HG02678 (cell line): ENCODE results near the gene RNF186.
"Not testable (repeated sequence)": the region's sequence is repeated elsewhere in the genome, so short reads cannot be mapped to it uniquely, and the experiment has no call there.

Experiments used
- ATAC-seq: cut with Tn5 transposase; IDR thresholded peaks from one replicate; pipeline ENCODE4 v1.9.1; 2021; ENCODE audit warnings: mild to moderate bottlenecking, moderate library complexity; ENCODE audit not compliant: unreplicated experiment

RNF186 gene

GRCh38 chr1:19825298-19825697 is 10.2 kb upstream of the RNF186 start:
- no peak for ATAC-seq

GRCh38 chr1:19824541-19824940 is 9.5 kb upstream of the RNF186 start:
- ATAC-seq = no peak

DNA sequence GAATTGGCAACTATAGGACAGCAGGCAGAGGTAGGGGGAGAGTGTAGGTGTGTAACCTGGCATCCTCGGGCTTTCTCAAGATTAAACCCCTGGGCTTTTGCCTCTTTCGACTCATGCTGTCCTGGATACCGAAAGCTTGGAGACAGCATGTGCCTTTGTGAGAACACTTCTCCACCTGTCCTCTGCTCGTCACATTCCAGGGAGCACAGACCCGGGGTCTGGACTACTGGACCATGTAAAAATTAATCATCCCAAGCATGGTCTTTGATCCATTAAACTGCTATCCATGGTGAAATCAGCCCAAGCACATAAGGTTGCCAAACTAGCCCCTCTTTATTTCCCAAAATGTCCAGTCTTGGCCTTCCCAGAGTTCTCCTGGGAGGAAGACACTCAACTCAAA is 9.0 kb upstream of the RNF186 start:
- no peak for ATAC-seq

GRCh38 chr1:19819701-19820100 is 4.6 kb upstream of the RNF186 start:
- no peak for ATAC-seq

- ATAC-seq = no peak
These were observed 3.2 kb upstream of the RNF186 start for GRCh38 chr1:19818324-19818723.

GRCh38 chr1:19817160-19817559 is 2.1 kb upstream of the RNF186 start:
- ATAC-seq = no peak

DNA sequence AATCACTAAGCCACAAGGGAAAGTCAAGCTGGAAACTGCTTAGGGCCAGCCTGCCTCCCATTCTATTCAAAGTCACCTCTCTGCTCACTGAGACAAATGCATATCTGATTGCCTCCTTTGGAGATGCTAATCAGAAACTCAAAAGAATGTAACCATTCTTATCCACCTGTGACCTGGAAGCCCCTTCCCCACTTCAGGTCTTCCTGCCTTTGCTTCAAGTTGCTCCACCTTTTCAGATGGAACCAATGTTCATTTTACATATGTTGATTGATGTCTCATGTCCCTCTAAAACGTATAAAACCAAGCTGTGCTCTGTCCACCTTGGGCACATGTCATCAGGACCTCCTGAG is 1.6 kb upstream of the RNF186 start:
- not testable (repeated sequence) for ATAC-seq

DNA sequence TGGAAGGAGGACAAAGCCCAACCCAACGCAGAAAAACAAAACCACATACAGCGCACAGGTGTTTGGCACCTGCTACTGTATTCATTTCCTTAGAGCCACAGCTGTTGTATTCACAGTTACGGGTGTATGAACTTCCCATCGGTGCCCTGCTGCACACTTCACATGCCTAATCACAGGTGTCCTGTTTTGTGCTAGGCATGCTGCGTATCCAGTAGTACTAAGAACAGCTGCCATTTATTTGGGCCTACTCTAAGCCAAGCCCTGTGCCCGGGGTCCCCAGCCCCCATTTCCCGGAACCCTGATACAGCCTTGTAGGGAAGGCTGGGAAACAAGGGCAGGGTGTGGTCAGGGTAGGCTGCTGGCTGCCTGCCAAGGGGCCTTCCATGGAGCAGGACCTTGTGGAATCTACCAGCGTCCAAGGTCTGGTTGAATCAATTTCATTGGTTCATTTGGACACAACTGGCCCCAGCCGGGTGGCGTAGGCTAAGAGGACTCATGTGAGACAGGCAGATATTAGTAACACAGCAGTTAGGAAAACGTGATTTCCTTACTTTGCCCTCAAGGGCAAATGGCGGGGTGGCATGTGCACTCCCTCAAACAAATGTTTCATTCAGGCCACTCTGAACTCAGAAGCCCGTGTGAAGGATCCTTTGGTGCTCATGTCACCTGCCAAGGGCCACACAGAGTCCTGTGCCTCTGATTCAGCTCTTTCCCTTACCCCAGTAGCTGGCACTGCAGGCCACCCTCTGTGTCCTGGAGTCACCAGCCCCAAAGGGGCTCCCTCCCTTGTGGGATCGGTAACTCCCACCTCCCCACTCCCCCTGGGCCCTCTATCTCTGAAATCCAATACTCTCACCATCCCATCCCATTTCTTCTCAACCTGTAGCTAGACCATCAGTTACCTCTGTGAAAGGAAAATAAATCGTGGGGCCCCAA is 986 bp upstream of the RNF186 start:
- no peak for ATAC-seq

- no peak for ATAC-seq
These were observed 830 bp downstream of the RNF186 start for GRCh38 chr1:19814244-19814661.

GRCh38 chr1:19813643-19813960 is 1.5 kb downstream of the RNF186 start:
- no peak for ATAC-seq

GRCh38 chr1:19812875-19813642 is 2.0 kb downstream of the RNF186 start:
- no peak for ATAC-seq

DNA sequence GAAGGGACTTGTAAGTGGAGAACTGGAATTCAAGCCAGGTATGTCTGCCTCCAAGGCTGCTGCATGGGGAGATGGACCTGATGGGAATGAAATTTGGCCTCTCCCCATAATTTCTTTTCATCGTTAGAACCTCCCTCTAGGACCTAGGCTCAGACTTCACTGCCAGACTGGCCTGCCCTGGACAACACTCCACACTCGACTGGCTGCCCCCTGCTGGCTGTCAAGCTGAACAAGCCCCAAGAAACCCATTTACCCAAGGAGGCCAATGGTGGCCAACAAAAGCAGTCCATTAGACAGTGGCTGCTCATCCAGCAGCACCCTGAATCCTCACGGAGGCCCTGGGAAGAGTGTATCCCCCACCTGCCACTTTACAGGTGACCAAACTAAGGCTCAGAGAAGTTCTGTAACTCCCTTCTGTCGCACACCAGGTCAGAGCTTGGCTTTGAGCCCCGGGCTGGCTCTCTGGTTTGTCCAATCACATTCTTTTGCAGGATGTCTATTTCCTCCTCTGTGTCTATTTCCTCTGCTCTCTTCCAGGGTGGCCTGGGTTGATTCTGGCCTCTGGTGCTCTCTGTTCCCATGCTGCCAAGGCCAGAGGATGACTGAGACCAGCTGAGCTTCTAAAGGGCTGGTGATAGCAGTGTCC is 3.8 kb downstream of the RNF186 start:
- ATAC-seq = no peak

DNA sequence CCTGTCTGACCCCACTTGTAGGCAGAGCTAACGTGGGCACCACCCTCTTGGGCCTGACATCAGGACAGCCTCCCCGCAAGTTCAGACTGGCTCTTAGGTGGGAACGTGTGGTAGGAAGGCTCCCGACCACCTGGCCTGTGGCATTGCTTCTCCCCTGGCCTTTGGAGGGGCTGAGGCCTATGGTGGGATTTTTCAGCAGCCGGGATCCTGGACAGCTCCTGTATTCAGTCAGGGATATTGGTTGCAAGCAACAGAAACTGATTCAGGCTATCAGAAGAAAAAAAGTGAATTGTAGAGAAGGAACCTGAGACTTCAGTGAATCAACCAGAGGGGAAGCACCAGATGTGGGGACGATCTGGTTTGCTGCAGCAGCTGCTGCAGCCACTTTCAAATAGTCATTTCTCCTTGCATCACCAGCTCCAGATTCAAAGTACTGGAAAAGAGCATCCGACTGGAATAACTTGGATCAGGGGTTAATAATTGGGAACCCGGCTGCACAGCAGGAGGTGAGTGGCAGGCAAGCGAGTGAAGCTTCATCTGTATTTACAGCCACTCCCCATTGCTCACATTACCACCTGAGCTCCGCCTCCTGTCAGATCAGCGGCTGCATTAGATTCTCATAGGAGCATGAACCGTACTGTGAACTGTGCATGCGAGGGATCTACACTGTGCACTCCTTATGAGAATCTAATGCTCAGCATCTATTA is 5.9 kb downstream of the RNF186 start:
- no peak for ATAC-seq

GRCh38 chr1:19808351-19808750 is 6.7 kb downstream of the RNF186 start:
- ATAC-seq = no peak

DNA sequence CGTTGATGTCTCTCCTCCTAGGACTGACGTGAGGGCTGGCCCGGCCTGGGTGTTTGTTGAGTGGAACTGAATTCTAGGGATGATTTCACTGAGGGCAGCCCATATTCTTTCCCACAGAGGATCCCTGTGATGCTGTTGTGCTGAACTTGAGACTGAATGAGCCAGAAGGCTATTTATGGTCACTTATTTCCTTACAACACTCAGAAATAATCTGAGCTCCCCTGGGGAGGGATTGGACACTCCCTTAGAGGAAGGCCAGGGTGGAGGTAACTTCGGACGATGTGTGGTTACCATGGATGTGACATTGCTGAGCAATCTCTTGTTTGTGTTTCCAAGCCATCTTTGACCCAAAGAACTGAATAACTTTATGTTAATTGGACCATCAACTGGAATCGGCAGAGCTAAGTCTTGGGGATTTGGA is 10.2 kb downstream of the RNF186 start:
- ATAC-seq = no peak

DNA sequence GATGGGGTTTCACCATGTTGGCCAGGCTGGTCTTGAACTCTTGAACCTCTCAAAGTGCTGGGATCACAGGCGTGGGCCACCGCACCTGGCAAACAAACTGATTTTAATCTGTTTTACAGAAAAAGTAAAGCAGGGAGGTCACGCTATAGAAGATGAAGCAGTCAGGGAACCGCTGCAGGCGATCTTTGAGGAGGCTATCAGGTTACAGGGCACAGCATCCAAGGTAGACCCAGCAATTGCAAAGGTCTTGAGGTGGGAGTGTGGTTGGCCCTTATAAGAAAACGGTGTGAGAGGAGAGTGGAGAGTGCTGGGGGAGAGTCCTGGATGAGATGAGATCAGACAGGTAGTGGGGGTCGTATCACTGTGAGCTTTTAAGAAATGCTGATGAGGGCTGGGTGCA is 12.8 kb downstream of the RNF186 start:
- no peak for ATAC-seq

- peak; percentile 56 for ATAC-seq
These were observed 14.8 kb downstream of the RNF186 start for GRCh38 chr1:19800076-19800804.

DNA sequence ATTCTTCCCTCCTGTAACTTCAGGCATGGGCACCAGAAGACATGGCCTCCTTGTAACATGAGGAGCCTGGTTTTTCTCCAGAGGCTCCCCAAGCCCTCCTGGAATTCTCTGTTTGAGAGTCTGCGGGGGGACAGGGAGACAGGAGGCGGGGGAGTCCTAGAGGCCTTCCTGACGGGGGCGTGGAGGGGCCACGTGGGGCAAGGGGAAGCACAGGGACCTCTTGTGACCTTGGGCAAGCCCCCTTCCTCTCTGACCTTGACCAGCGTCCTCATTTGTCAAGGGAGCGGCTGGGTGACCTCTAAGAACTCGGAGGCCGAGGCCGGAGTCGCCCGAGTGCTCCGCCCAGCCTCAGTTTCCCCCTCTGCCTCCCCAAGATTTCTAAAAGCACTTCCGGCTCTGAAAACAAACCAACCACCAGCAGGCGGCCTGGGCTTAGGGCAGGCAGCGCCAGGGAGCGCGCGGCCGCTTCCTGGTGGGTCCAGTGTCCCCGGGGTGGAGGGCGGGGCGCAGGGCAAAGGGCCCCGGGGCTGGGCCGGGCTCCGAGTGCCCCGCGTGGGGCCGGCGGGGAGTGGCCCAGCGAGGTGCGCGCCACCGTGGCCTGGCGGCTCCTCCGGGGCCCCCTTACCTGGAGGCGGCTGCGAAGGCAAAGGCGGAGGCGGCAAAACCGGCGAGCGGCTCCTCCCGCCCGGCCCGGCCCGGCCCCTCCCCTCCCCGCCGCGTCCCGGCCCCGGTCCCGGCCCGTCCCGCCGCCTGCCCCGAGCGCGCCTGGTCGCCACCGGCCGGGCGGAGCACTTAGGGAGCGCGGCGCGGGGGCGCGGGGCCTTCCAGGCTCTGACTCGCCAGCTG is 15.6 kb downstream of the RNF186 start, which contains the start of gene TMCO4:
Gene TMCO4, minus strand, starts transcription at position 687 of the 846 bp plus-strand sequence. CDS start 19,158 bp downstream, outside the sequence.
- peak; percentile 72 for ATAC-seq

GRCh38 chr1:19798486-19799229 is 16.4 kb downstream of the RNF186 start:
- no peak for ATAC-seq
